ENCODE measurements around the gene CCN5. TPM values are rescaled to one million over a fixed set of nuclear protein-coding genes. Genes with fewer than 3 reads are reported as not detected.

The CCN5 gene
- total and polyA plus RNA-seq, 2 of the 8 experiments (the other 6 are each of a cell fraction or from before 2014, with no cell fraction given) = not detected

DNA sequence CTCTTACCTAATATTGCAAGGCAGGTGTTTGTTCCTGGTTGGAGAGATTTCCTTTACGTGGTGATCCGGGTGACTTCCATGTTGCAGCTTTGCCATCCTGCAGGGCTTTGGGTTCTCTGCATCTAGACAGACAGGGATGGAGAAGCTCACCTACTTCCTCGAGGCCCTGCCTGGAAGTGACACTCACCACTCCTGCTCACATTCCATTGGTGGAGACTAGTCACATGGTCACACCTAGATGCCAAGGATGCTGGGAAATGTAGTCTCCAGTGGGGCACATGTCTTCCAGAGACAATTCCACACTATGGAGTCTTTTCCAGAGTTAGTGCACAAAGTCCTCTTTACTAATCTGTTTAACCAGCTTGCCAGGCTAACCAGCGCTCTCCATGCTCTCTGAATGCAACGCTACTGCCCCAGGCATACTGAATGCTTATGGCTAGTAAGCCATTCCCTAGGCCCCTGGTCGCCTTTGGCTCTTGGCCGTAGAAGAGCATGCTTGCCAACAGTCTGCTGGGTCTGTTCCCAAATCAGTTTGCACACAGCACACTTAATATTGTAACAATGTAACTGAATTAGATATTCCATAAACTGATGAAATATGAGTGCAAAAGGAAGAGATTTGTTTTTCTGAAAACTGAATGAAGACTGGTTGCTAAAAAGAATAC lies 23.8 kb downstream of the CCN5 start:
- H2BK5ac ChIP-seq (ENCODE audit: low read depth, low read length) = no peak overlapping the region
- H3K4me3 ChIP-seq (ENCODE audit: extremely low read depth in 1 of 4, insufficient read depth in 2 of 4, low read depth in 3 of 4, low read length in 4 of 4) = peak overlapping the region in 1 of 4 experiments; percentile 12; a peak in 1 of 8 replicates
- no peak overlapping the region for H3K9ac ChIP-seq (replicated peaks in 1 of 4; ENCODE audit: extremely low read depth in 1 of 4, low read depth in 3 of 4, low read length in 3 of 4)
- no peak overlapping the region for H3K14ac ChIP-seq (ENCODE audit: insufficient read length)
- no peak overlapping the region for H3K18ac ChIP-seq (ENCODE audit: extremely low read depth, low read length)
- peak; percentile 96 for FAIRE-seq
- ChIA-PET CTCF (ENCODE audit: partially characterized antibody) (interaction anchor here (0.6 to 2.8 kb wide), 12 partner anchors 8 to 259 kb away, joined by 3 to 19 read pairs (median 4); no protein-coding TSS in a partner anchor), POLR2A (ENCODE audit: partially characterized antibody) (interaction anchor here (0.8 to 1.0 kb wide), 2 partner anchors 9 to 49 kb away, joined by 3 read pairs; no protein-coding TSS in a partner anchor)
- H3K27me3 ChIP-seq (replicated peaks in 1 of 4; ENCODE audit: control insufficient read depth in 3 of 4, extremely low read depth in 1 of 4, insufficient read depth in 3 of 4, low read length in 3 of 4) = peaks cover 0 to 9% (median 4%) of the 10 kb centered on the region in 4 experiments; a peak in 5 of 7 replicates
- H4K20me1 ChIP-seq (replicated peaks in 1 of 2; ENCODE audit: control insufficient read depth in 1 of 2, insufficient read depth in 2 of 2, low read length in 2 of 2) = no peaks in the 10 kb centered on the region
- no peak overlapping the region for H3K56ac ChIP-seq (replicated peaks; ENCODE audit: insufficient read length, low read depth, low read length)
- H4K5ac ChIP-seq (ENCODE audit: insufficient read length, low read depth, low read length) = no peak overlapping the region
- H4K91ac ChIP-seq (replicated peaks; ENCODE audit: insufficient read length, low read length) = no peak overlapping the region
- no peak overlapping the region for H2BK120ac ChIP-seq (replicated peaks; ENCODE audit: low read depth, low read length)
- no peak overlapping the region for H3K27ac ChIP-seq (ENCODE audit: low read depth, low read length)
- no peak overlapping the region for H2BK15ac ChIP-seq (ENCODE audit: low read length)
- no peaks in the 10 kb centered on the region for H3K23me2 ChIP-seq (ENCODE audit: low read depth, low read length)
- H3K9me3 ChIP-seq (ENCODE audit: insufficient read depth in 2 of 2, low read depth in 1 of 2, low read length in 1 of 2) = no peaks in the 10 kb centered on the region; a peak in 1 of 4 replicates
- H2BK12ac ChIP-seq (ENCODE audit: low read depth, low read length) = no peak overlapping the region
- H4K8ac ChIP-seq (ENCODE audit: extremely low read depth, insufficient read depth, low read length) = no peak overlapping the region
- H3K79me2 ChIP-seq (ENCODE audit: control insufficient read depth in 1 of 2, insufficient read depth in 2 of 2, low read length in 2 of 2) = no peaks in the 10 kb centered on the region
- 79% methylated on average over 7 of the region's 7 CpGs; no CpG with 5 or more reads in 1 of the 2 experiments for WGBS, 2 experiments (ENCODE audit: extremely low coverage in 1 of 2, insufficient coverage in 1 of 2, insufficient read length in 1 of 2, insufficient replicate concordance in 2 of 2, low coverage in 1 of 2, low lambda C conversion rate in 2 of 2, missing lambda C conversion rate in 1 of 2)
- H2AFZ ChIP-seq (ENCODE audit: low read length) = no peak overlapping the region
- 0 out of 2 replicates have a peak, but pooled peaks have one; percentile 10 for TF ChIP-seq TEAD4 (IDR thresholded peaks at IDR 0.05; ENCODE audit: low read depth, low read length)
- TF ChIP-seq, protein P1, sequence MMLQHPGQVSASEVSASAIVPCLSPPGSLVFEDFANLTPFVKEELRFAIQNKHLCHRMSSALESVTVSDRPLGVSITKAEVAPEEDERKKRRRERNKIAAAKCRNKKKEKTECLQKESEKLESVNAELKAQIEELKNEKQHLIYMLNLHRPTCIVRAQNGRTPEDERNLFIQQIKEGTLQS (IDR thresholded peaks at IDR 0.05; ENCODE audit: insufficient read depth, low read depth, low read length) = peak; percentile 70; the same call in 1 of the 2 replicates
- TF ChIP-seq TCF12 (IDR thresholded peaks at IDR 0.05; ENCODE audit: low read depth, low read length) = no peak
- TF ChIP-seq, protein P2, sequence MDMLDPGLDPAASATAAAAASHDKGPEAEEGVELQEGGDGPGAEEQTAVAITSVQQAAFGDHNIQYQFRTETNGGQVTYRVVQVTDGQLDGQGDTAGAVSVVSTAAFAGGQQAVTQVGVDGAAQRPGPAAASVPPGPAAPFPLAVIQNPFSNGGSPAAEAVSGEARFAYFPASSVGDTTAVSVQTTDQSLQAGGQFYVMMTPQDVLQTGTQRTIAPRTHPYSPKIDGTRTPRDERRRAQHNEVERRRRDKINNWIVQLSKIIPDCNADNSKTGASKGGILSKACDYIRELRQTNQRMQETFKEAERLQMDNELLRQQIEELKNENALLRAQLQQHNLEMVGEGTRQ (IDR thresholded peaks at IDR 0.05; ENCODE audit: low read length) = peak; percentile 91
- no peak for TF ChIP-seq RXRA (IDR thresholded peaks at IDR 0.05; ENCODE audit: insufficient read depth, low read depth, low read length)
- TF ChIP-seq, protein P3, sequence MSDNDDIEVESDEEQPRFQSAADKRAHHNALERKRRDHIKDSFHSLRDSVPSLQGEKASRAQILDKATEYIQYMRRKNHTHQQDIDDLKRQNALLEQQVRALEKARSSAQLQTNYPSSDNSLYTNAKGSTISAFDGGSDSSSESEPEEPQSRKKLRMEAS (IDR thresholded peaks at IDR 0.05) = peak; percentile 66; the same call in 1 of the 2 replicates
- TF ChIP-seq SIX5 (IDR thresholded peaks at IDR 0.05; ENCODE audit: low read depth, low read length) = peak; percentile 80
- TF ChIP-seq SP1 (IDR thresholded peaks at IDR 0.05; ENCODE audit: low read depth, low read length) = peak; percentile 64; the same call in 1 of the 2 replicates
- TF ChIP-seq CREB1 (IDR thresholded peaks at IDR 0.05) = peak; percentile 19; the same call in 1 of the 2 replicates
- H3K79me1 ChIP-seq (ENCODE audit: low read depth, low read length) = no peaks in the 10 kb centered on the region
- H3K4me1 ChIP-seq (replicated peaks in 1 of 4; ENCODE audit: control insufficient read depth in 3 of 4, insufficient read depth in 4 of 4, low read length in 3 of 4) = peaks cover 0 to 2% (median 0%) of the 10 kb centered on the region in 4 experiments; a peak in 1 of 7 replicates
- H3K23ac ChIP-seq (ENCODE audit: insufficient read length) = no peak overlapping the region
- peak in 1 of 2 experiments; percentile 75 for DNase-seq (ENCODE audit: low read depth in 1 of 2, low spot score in 2 of 2)
- H3K4ac ChIP-seq (replicated peaks; ENCODE audit: insufficient read length, low read depth, low read length) = no peak overlapping the region
- no peak overlapping the region; the same call in 1 of the 2 replicates for H2AK5ac ChIP-seq (ENCODE audit: low read depth, low read length)
- H2BK20ac ChIP-seq (ENCODE audit: low read length) = peak overlapping the region; percentile 77; the same call in 1 of the 2 replicates
- no peak overlapping the region; a peak in 1 of 4 replicates for H3K4me2 ChIP-seq (ENCODE audit: insufficient read depth in 1 of 2, low read depth in 2 of 2, low read length in 2 of 2)
- H3K36me3 ChIP-seq (ENCODE audit: control insufficient read depth in 2 of 4, insufficient read depth in 4 of 4, low read length in 3 of 4) = no peaks in the 10 kb centered on the region

Measured in H1 (cell line).